Stimulated activated CD8-positive, alpha-beta memory T cell treated with anti-CD3 and anti-CD28 coated beads, Interleukin-12 subunit alpha, Interleukin-12 subunit beta, amount 100 ng/mL, for 24 hours (primary cell): ENCODE data around the gene IGSF6.
"Not testable (repeated sequence)": the region's sequence is repeated elsewhere in the genome, so short reads cannot be mapped to it uniquely, and the experiment has no call there.

Source experiments
- DNase-seq: peaks from one replicate; pipeline ENCODE4 v3.0.0-alpha.2; 2020; ENCODE audit errors: extremely low read depth

The IGSF6 gene

GRCh38 chr16:21629616-21630539, 22.5 kb downstream of the IGSF6 start:
- DNase-seq = not testable (repeated sequence)

- DNase-seq = no peak
Measured at GRCh38 chr16:21628772-21629171, 23.6 kb downstream of the IGSF6 start.

- DNase-seq = no peak
Measured at GRCh38 chr16:21628121-21628726, 24.2 kb downstream of the IGSF6 start.

DNA sequence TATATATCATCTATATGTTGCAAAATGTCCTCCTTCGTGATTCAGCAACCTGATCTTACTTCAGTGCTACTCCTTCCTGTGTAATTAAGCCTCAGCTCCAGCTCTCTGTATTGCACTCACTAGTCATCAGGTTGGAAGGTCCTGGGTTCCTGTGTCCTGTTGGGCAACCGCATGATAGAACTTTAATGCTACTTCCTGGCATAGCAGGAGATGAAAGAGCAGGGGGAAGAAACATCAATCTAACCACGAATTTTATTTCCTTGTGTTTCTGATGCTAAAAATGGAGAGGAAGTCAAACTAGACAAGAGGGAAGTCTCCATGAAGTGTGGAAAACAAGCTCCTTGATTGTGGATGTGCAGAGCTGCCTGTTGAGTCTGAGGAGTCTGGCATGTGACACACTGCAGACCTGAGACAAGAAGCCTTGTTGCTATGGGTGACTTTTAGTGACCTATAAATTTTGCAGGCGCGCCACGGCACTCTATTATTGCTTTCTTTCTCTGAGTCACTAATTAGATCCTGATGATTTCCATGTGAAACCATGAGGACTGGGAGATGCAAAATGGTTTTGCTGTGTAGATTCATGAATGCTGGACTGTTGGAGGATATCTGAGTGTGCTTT, 25.6 kb downstream of the IGSF6 start:
- DNase-seq = no peak

GRCh38 chr16:21625026-21625425, 27.4 kb downstream of the IGSF6 start:
- DNase-seq = no peak

DNA sequence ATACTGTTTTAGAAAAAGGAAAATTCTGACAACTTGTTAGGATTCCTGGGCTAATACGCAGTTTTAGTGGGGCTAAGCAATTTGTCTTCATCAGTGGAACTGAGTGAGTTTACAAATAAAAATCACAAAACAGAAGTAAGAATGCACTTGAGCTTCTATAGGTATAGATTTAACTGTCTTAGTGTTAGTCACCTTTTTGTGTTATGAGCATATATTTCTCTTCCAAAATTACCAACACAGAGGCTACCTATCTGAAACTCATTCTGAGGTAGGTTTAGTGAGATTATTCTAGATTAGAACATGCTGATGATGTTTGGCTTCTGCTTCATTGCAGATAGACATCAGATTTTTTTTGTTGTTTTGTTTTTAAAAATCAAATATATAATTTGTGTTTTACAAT, 29.9 kb downstream of the IGSF6 start:
- DNase-seq = no peak

GRCh38 chr16:21620592-21620991, 31.8 kb downstream of the IGSF6 start:
- DNase-seq = no peak

- DNase-seq = no peak
Measured at GRCh38 chr16:21619765-21620425, 32.5 kb downstream of the IGSF6 start.

DNA sequence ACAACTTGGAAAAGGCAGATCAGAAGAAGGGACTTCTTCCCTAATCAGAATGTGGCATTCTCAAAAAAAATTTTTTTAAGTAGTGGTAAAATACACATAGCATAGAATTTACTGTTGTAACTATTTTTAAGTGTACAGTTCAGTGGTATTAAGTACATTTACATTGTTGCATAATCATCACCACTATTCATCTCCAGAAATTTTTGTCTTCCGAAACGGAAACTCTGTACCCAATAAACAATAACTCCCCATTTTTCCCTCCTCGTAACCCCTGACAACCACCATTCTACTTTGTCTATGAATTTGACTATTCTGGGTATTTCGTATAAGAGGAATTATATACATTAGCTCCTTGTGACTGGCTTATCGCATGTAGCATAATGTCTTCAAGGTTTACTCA, 34.1 kb downstream of the IGSF6 start:
- DNase-seq = no peak

- no peak for DNase-seq
Measured at GRCh38 chr16:21617607-21618006, 34.8 kb downstream of the IGSF6 start.

DNA sequence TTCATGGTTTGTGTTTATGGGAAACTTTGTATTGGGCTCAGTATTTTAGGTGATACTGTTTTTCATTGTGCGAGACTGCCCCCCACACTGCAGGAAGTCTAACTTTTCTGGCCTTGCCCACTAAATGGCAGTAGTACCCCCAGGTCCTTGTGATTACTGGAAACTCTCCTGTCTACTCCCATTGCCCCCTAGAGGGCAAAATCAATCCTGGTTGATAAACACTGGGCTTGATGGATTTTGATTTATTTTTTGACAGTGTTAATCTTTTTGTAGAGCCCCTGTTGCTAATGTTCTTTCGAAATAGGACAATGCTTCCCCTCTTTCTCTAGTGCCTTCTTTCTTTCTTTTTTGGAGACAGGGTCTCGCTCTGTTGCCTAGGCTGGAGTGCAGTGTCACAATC, 37.5 kb downstream of the IGSF6 start:
- no peak for DNase-seq

GRCh38 chr16:21613781-21614180, 38.6 kb downstream of the IGSF6 start:
- DNase-seq = no peak

- no peak for DNase-seq
Measured at GRCh38 chr16:21613361-21613760, 39.0 kb downstream of the IGSF6 start.

DNA sequence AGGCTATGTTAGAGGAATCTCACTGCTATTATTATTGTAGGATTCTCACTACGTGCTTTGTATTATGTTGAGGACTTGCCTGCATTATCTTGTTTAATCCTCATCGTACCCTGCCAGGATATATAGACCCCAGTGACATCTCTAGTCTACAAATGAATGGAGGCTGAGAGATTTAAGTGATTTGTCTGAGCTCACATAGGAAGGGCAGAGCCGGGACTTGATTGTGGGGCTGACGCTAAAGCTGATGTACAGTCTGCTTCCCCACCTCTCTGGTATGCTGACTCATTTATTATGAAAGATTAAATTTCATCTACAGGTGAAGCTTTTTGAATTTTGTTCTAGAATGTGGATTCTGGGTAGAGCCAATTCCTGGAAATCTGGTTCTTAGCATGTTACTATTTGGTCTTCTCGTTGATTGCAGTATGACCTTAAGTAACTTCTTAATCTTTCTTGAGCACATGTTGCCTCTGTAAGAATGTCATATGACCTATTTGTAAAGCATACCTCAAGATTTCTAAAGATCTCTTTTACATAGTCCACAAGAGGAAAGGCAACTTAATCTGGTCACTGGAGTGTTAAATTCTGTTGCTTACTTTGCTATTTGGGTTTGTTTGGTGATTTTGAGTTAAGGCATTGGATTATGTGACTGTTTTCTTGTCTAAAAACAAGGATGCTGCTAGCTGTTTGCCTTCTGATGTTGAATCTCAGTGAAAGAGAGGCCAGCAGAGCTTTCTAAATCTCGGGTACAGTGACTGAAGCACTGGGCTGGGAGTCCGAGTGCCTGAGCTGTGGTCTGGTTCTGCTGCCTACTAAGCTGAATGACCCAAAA, 40.6 kb downstream of the IGSF6 start:
- no peak for DNase-seq

DNA sequence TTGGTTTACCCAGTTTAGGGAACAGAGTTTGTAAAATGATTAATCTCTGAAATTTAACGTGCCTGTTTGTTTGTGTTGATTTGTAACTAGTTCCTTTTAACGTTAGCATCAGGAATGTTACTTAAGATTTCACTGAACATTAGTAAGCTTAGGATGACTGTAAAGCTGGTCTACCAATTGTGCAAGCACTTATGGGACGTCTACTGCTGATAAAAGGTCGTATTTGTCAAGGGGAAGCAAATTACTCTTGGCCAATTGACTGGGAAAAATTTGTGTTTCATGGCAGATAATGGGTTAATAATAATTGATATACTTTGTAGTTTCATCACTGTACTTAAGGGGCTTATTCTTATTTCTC, 41.2 kb downstream of the IGSF6 start:
- DNase-seq = no peak

DNA sequence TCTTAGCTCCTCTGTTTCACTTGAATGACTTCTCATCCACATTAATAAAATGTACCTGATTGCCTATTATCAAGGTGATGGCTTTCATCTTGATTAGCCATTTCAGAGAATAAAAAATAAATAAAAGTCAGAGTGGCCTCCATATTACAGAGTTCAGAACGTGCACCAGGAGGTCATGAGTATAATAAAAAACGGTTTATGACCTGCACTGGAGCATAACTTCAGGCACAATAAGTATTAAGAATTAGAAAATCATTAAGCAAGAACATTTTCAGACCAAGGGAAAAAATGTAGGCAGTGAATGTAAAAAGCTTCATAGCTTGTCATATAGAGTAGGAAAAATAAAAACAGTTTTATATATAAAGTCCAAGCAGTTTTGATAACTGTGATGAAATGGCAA, 41.6 kb downstream of the IGSF6 start:
- DNase-seq = no peak

GRCh38 chr16:21610006-21610544, 42.3 kb downstream of the IGSF6 start:
- no peak for DNase-seq

GRCh38 chr16:21608639-21609328, 43.6 kb downstream of the IGSF6 start:
- no peak for DNase-seq

DNA sequence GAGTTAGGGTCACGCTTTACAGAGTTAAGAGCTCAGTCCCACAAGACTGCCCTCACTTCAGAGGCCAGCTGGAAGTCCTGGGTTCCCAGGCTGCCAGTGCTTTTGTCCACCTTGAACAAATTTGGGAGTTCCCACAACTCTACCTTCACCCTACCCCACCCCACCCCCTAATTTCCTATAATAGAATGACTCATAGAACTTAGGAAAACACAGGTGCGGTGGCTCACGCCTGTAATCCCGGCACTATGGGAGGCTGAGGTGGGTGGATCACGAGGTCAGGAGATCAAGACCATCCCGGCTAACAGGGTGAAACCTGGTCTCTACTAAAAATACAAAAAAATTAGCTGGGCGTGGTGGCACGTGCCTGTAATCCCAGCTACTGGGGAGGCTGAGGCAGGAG, 46.6 kb downstream of the IGSF6 start:
- DNase-seq = not testable (repeated sequence)

GRCh38 chr16:21603928-21604327, 48.5 kb downstream of the IGSF6 start:
- no peak for DNase-seq

GRCh38 chr16:21602785-21603184, 49.6 kb downstream of the IGSF6 start:
- DNase-seq = no peak
